Measurements from ENCODE around the gene NTN3. TPM values are rescaled to one million over a fixed set of nuclear protein-coding genes. Genes with fewer than 3 reads are reported as not detected.
A peak's percentile ranks its signal among the peaks of the same experiment; 100 is the strongest.

The NTN3 gene
- polyA plus RNA-seq, 3 donors, result 1.7 to 2.5 (median 2.4) TPM

GRCh38 chr16:2511996-2512734 is 41.1 kb downstream of the NTN3 start:
- DNase-seq (ENCODE audit: low read depth in 3 of 3, low spot score in 2 of 3), result no peak

DNA sequence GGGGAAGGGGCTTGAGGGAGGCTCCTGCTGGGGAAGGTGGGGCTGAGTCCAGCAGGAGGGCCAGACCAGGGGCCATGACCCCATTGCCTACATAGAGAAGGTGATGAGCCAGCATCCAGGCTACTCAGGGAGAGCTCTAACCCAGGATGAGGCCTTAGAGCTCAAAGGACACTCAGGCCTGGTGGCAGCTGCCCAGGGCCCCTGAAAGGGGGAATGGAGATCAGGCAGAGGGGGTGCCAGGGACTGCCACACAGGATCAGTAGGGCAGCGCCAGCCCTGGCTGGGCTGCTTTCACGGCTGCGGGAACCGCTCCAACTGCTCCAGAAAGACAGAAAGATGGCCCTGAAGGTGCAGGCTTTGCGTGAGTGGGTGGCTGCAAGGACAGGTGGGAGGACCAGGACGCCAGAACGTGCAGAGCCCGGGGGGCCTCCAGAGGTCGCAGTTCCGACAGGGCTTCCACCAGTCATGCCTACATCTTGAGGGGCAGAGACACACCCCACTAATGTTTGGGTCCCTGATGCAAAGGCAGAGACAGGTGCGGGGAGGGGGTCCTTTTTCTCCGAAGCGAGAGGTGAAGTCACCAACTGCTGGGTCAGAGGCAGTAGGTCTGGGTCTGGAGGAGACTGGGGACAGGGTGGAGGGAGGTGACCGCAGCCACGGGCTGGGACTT is 41.8 kb downstream of the NTN3 start:
- DNase-seq (ENCODE audit: low read depth in 3 of 3, low spot score in 2 of 3), result no peak

- peak in 1 of 3 donors; percentile 84 for DNase-seq (ENCODE audit: low read depth in 3 of 3, low spot score in 2 of 3)
Observed at GRCh38 chr16:2513405-2514332, 42.6 kb downstream of the NTN3 start, which contains the start of gene ATP6V0C. TSS of gene ATP6V0C (plus strand) at chr16:2513952. CDS start at chr16:2514104, 152 bp downstream.

- no peak for DNase-seq (ENCODE audit: low read depth in 3 of 3, low spot score in 2 of 3)
Observed at GRCh38 chr16:2514333-2515179, 43.5 kb downstream of the NTN3 start.

GRCh38 chr16:2515180-2515851 is 44.2 kb downstream of the NTN3 start:
- no peak for DNase-seq (ENCODE audit: low read depth in 3 of 3, low spot score in 2 of 3)

GRCh38 chr16:2516391-2517240 is 45.5 kb downstream of the NTN3 start:
- no peak for DNase-seq (ENCODE audit: low read depth in 3 of 3, low spot score in 2 of 3)

- DNase-seq (ENCODE audit: low read depth in 3 of 3, low spot score in 2 of 3), result no peak
Observed at GRCh38 chr16:2517954-2518605, 47.0 kb downstream of the NTN3 start.

DNA sequence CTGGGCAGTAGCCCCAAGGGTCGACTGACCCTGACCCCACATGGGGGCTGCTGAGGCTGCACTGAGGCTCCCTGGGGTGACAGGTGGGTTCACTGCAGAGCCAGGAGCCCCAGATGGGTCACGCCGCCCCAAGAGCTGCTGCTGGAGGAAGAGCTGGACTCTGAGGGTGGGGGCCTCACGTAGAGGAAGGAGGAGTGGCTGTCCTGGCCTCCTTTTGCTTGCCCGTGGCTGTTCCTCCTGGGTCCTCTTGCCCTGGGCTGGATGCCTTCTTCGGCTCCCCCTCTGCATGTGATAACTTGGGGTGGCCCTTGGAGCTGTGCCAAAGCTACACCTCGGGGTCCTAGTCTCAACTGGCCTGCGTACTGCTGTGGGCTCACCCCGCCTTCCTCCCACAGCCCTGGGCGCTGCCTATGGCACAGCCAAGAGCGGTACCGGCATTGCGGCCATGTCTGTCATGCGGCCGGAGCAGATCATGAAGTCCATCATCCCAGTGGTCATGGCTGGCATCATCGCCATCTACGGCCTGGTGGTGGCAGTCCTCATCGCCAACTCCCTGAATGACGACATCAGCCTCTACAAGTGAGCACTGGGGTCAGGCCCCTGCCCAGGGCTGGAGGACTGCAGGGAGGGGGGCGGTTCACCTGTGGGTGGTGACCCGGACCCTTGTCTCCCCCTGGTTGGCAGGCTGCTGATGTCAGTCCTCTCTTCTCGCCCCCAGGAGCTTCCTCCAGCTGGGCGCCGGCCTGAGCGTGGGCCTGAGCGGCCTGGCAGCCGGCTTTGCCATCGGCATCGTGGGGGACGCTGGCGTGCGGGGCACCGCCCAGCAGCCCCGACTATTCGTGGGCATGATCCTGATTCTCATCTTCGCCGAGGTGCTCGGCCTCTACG is 48.0 kb downstream of the NTN3 start:
- DNase-seq (ENCODE audit: low read depth in 3 of 3, low spot score in 2 of 3), result no peak

- no peak for DNase-seq (ENCODE audit: low read depth in 3 of 3, low spot score in 2 of 3)
Observed at GRCh38 chr16:2519711-2520080, 48.6 kb downstream of the NTN3 start.

DNA sequence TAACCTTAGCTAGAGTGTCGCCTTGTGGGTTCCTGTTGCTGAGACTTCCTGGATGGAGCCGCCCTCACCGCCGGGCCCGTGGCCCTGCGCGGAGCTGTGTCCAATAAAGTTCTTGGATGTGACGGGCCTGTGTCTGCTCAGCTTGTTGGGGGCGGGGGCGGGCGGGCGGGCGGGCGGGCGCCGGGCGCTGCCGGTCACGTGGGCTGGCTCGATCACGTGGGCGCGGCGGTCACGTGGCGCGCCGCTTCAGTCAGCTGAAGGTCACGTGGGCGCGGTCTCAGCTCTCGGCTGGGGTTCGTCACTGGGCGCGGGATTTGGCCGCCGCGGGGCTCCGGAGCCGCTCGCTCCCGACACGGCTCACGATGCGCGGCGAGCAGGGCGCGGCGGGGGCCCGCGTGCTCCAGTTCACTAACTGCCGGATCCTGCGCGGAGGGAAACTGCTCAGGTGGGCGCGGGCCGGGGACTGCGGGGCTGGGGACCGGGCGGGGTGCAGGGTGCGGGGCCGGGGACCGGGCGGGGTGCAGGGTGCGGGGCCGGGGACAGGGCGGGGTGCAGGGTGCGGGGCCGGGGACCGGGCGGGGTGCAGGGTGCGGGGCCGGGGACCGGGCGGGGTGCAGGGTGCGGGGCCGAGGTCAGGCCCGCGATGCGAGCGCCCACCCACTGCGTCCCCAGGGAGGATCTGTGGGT is 49.1 kb downstream of the NTN3 start, which contains the start of gene AMDHD2:
TSS of gene AMDHD2 (plus strand) at position 275 of the 687 bp plus-strand sequence. CDS start at position 363, 88 bp downstream.
- DNase-seq (ENCODE audit: low read depth in 3 of 3, low spot score in 2 of 3), result no peak

GRCh38 chr16:2520784-2521531 is 49.9 kb downstream of the NTN3 start:
- DNase-seq (ENCODE audit: low read depth in 3 of 3, low spot score in 2 of 3), result no peak

Other genes starting within 250 kb of the NTN3 start
- gene E4F1, start 247.7 kb upstream of the NTN3 start, polyA plus RNA-seq (ENCODE audit: insufficient read length in 3 of 3), result 10 to 100 TPM; 13.2 to 14.3 (median 13.6) TPM
- under 1 TPM; 0.68 to 0.74 (median 0.74) TPM for gene DNASE1L2, start 234.9 kb upstream of the NTN3 start, polyA plus RNA-seq (ENCODE audit: insufficient read length in 3 of 3)
- 10 to 100 TPM; 58.4 to 64.1 (median 58.7) TPM for gene ECI1, start 219.7 kb upstream of the NTN3 start, polyA plus RNA-seq (ENCODE audit: insufficient read length in 3 of 3)
- 100 to 1,000 TPM; 176 to 191 (median 186) TPM for gene RNPS1, start 203.2 kb upstream of the NTN3 start, polyA plus RNA-seq (ENCODE audit: insufficient read length in 3 of 3)
- gene ABCA3, start 130.6 kb upstream of the NTN3 start, polyA plus RNA-seq (ENCODE audit: insufficient read length in 3 of 3), result 1 to 10 TPM; 4.3 to 5.5 (median 5.4) TPM
- 10 to 100 TPM in 1 of 3 donors, 1 to 10 TPM in 2; 9.8 to 10.3 (median 9.9) TPM for gene CCNF, start 41.9 kb upstream of the NTN3 start, polyA plus RNA-seq (ENCODE audit: insufficient read length in 3 of 3)
- 1 to 10 TPM; 7.9 to 9.3 (median 9.0) TPM for gene TEDC2, start 11.2 kb upstream of the NTN3 start, polyA plus RNA-seq (ENCODE audit: insufficient read length in 3 of 3)
- gene TBC1D24, start 3.8 kb downstream of the NTN3 start, polyA plus RNA-seq (ENCODE audit: insufficient read length in 3 of 3), result 10 to 100 TPM; 14.3 to 17.7 (median 14.6) TPM
- gene ATP6V0C, start 42.7 kb downstream of the NTN3 start, polyA plus RNA-seq (ENCODE audit: insufficient read length in 3 of 3), result 100 to 1,000 TPM; 139 to 187 (median 148) TPM
- 10 to 100 TPM; 18.6 to 24.0 (median 21.7) TPM for gene AMDHD2, start 49.1 kb downstream of the NTN3 start, polyA plus RNA-seq (ENCODE audit: insufficient read length in 3 of 3)
- 1 to 10 TPM; 2.2 to 3.7 (median 2.5) TPM for gene CEMP1, start 60.1 kb downstream of the NTN3 start, polyA plus RNA-seq (ENCODE audit: insufficient read length in 3 of 3)
- gene PDPK1, start 66.7 kb downstream of the NTN3 start, polyA plus RNA-seq (ENCODE audit: insufficient read length in 3 of 3), result 10 to 100 TPM; 49.6 to 60.8 (median 51.2) TPM
- gene KCTD5, start 211.2 kb downstream of the NTN3 start, polyA plus RNA-seq (ENCODE audit: insufficient read length in 3 of 3), result 10 to 100 TPM; 23.7 to 25.6 (median 24.2) TPM
- 1 to 10 TPM; 1.2 to 1.7 (median 1.2) TPM for gene PRSS27, start 248.9 kb downstream of the NTN3 start, polyA plus RNA-seq (ENCODE audit: insufficient read length in 3 of 3)